T-helper 2 cell treated with Interferon-gamma antibody and Interleukin-4, amounts not matched to agents 100 ng/mL and 5 ng/mL, for 36 hours (primary cell): Measurements from ENCODE around the gene SPG21. TPM values are rescaled to one million over a fixed set of nuclear protein-coding genes. Genes with fewer than 3 reads are reported as not detected.
"Not testable (repeated sequence)": the region's sequence is repeated elsewhere in the genome, so short reads cannot be mapped to it uniquely, and the experiment has no call there.

ENCODE experiments used
- intact Hi-C: fragments of 100-400 bp; cut with micrococcal nuclease; formaldehyde crosslinking; loops from one replicate; pipeline ENCODE4 v1.15.1; 2023
- total RNA-seq: library from RNA; stranded (reverse); gene quantifications from 2 replicates; pipeline ENCODE4 v1.2.3, GENCODE V29; 2022

Gene SPG21
- total RNA-seq: 58.5 and 58.7 TPM in 2 replicates

DNA sequence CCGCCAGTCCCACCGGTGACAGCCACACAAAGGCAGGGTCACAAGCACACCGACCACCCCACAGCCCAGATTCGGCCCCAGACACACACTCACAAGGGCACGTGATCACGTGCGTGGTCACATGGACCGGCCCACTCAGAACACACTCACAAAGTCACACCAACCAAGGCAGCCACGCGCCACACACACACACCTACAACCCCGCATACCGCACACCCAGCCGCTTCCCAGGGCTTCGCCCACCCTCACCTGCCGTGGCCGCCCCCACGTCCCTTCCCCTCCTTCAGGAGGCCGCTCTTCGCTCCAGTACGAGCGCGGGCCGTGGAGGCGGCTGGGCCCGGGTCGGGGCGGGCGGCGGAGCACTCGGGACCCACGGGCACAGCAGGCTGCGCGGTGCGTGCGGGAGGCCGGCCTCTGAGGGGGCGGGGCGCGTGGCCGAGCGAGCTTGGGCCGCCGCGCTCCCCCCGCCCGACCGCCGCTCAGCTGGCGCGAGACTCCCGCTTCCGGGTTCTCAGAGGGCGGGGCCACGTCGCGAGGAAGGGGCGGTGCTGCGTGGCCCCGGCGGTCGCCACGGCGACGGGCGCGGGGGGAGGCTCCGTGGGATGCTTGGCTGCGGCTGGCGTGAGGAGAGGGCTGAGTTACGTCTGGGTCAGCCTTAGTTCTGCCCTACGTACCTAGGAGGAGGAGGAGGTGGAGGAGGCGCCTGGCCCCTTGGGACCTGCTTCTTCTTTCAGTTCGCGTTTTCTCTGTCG is at the start of gene SPG21:
Gene SPG21, minus strand, starts transcription at position 499 of the 752 bp plus-strand sequence. CDS start 6,345 bp downstream, outside the sequence.
- intact Hi-C loops: loop anchor here (1.0 to 5.0 kb wide), 4 partner anchors 39 to 164 kb away; partner anchors contain the start of genes MTFMT, PIF1 and PLEKHO2

GRCh38 chr15:65038836-65039235 is 49.1 kb upstream of the SPG21 start:
- intact Hi-C loops: no loop called here

DNA sequence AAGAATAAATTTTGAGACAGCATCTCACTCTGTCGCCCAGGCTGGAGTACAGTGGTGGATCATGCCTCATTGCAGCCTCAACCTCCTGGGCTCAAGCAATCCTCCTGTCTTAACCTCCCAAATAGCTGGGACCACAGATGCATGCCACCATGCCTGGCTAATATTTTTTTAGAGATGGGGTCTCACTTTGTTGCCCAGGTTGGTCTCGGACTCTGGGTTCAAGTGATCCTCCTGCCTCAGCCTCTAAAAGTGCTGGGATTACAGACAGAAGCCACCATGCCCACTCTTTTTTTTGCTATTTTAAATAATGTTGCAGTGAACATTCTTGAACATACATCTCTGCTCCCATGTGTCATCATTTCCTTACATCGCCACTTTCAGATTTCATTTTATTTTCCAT is 48.7 kb upstream of the SPG21 start:
- intact Hi-C loops: no loop called here

DNA sequence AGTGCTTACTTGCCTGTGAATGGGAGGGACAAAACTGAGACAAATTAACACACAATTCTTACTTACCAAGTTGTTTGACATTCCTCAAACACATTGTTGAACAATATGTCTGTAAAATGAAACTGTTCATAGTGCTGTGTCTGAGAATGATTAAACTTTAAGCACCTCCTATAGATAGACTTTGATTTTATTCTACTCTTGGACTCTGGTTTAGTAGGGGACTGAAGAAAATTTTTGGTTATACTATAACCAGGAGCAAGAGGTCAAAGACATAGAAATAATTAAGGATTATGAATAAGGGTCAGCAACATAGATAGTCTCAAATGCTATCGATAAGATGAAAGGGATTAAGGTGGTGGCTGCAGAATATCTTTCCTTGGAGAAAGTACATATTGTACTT is 47.6 kb upstream of the SPG21 start:
- intact Hi-C loops: no loop called here

- intact Hi-C loops: loop anchor here (5.0 kb wide), 1 partner anchor 353 kb away; no protein-coding TSS in a partner anchor
These were observed 45.0 kb upstream of the SPG21 start for GRCh38 chr15:65034719-65035118.

- intact Hi-C loops: loop anchor here (1.0 to 5.0 kb wide), 3 partner anchors 45 to 354 kb away; partner anchors contain the start of gene RNU5B-1
These were observed 44.0 kb upstream of the SPG21 start for GRCh38 chr15:65033659-65034269.

GRCh38 chr15:65032801-65033537 is 43.3 kb upstream of the SPG21 start:
- intact Hi-C loops: loop anchor here (1.0 to 5.0 kb wide), 3 partner anchors 45 to 354 kb away; partner anchors contain the start of gene RNU5B-1

DNA sequence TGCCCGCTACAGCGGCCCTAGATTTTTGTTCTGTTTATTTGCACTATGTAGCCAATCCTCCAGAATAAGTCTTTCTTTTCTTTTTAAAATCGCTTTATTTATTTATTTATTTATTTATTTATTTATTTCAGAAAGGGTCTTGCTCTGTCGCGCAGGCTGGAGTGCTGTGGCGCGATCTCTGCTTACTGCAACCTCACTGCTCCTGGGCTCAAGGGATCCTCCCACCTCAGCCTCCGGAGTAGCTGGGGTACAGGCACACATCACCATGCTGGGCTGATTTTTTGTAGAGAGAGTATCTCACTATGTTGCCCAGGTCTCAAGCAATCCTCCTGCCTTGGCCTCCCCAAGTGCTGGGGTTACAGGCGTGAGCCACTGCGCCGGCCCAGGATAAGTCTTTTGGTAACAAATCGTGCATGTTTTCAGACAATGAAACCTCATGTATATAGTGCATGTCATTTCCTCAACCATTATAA is 40.1 kb upstream of the SPG21 start:
- intact Hi-C loops: loop anchor here (2.0 to 5.0 kb wide), 2 partner anchors 41 to 358 kb away; partner anchors contain the start of gene SPG21

DNA sequence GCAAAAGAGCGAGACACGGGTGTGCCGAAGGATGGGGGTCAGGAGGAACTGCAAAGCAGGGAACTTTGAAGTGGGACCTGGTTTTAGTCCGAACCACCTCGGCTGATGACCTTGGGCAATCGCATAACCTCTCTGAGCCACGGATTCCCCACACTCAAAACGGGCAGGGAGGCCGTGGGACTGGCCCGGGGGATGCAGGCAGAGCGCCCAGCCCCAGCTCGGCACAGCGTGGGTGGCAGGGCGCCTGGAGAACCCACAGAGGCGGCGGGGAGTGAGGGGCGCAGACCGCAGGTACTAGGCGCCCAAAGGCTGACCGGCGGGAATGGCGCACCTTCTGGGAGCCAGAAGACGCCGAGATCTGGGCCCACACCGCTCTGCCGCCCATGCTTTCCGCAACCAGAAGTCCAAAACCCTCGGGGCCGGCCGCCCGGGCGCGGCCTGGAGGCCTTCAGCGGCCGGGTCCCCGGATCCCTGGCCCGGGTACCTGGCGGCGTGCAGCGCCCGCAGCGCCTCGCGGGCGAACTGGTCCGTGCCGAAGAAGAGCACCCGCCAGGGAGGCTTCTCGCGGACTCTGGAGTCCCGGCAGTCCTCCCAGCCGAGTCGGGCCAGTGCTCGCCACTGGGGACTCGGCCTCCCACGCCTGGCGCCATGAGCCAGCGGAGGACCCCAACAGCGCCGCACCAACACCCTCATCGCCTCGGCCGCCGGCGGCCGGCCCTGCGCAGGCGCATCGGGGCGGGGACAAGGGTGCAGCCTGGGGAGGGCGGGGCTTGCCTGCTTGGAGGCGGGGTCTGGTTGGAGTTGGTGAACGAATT is 39.4 kb upstream of the SPG21 start, which contains the start of gene MTFMT:
Gene MTFMT, minus strand, starts transcription at position 719 of the 815 bp plus-strand sequence. Its CDS starts 26 bp downstream, at position 693.
- intact Hi-C loops: loop anchor here (2.0 kb wide), 1 partner anchor 40 kb away; the partner anchor contains the start of gene SPG21

DNA sequence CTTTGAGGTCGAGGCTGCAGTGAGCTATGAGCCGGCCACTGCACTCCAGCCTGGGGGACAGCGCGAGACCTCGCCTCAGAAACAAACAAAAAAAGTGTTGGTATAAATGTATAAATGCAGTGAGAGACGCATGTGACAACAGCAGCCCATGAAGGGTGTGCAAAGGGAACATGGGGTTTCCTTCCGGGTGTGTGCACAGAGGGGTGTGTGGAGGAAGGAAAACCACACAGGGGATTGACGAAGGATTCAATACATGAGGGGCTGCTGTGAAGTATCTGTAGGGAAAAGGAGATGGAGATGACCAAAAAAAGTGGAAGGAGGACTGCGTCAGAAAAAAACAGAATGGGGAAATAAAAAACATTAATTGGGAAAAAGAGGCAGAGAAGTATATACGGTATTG is 38.6 kb upstream of the SPG21 start:
- intact Hi-C loops: loop anchor here (2.0 kb wide), 1 partner anchor 40 kb away; the partner anchor contains the start of gene SPG21

GRCh38 chr15:65027593-65027992 is 37.9 kb upstream of the SPG21 start:
- intact Hi-C loops: no loop called here

- intact Hi-C loops: no loop called here
These were observed 37.0 kb upstream of the SPG21 start for GRCh38 chr15:65026756-65027155.

GRCh38 chr15:65021488-65021887 is 31.8 kb upstream of the SPG21 start:
- intact Hi-C loops: no loop called here

- intact Hi-C loops: no loop called here
These were observed 30.7 kb upstream of the SPG21 start for GRCh38 chr15:65020419-65020818.

GRCh38 chr15:65011198-65011597 is 21.5 kb upstream of the SPG21 start:
- intact Hi-C loops: not testable (repeated sequence)

DNA sequence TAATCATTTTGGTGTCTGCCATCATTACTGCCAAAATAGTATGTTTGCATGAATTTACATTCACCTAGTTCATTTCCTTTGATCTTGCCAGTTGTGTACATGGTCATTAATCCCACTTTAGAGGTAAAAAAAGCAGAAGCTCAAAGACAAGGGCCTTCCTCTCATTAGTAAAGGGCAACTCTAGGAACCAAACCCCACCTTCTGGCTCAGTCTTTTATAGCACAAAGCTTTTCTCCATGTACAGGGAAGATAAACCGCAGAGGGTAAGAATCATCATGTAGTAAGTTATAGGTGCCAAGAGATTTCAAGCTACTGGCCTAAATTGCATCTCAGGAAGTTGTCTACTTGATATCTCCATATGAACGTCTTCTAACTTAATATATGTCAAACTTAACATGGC is 19.3 kb upstream of the SPG21 start:
- intact Hi-C loops: no loop called here

GRCh38 chr15:65006876-65007275 is 17.2 kb upstream of the SPG21 start:
- intact Hi-C loops: no loop called here

GRCh38 chr15:65004993-65005392 is 15.3 kb upstream of the SPG21 start:
- intact Hi-C loops: no loop called here

DNA sequence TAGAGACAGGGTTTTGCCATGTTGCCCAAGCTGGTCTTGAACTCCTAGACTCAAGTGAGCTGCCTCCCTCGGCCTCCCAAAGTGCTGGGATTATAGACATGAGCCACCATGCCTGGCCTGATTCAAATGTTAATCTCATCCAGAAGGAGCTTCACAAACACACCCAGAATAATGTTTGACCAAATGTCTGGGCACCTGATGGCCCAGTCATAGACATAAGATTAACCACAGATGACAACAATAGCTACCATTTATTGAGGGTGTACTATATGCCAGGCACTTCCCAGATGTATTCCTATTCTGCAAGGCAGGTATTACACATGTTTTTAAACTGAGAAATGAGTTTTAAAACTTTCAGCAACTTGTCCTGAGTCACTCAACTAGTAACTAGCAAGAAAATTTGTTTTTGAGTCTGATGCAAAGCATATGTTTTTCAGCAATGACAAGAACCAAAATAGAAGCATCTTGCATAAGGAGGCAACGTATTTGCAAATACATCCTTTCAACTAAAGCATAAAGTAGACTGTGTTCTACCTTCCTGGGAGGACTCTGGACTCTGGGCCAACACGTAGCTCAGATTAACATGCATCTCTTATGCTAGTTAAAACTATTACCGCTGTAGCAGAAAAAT is 8.1 kb upstream of the SPG21 start:
- intact Hi-C loops: no loop called here

- intact Hi-C loops: no loop called here
These were observed 7.4 kb upstream of the SPG21 start for GRCh38 chr15:64997066-64997465.
